GM21825 (cell line): ENCODE results near the gene CELSR2.
A peak's percentile ranks its signal among the peaks of the same experiment; 100 is the strongest.

Experiments
- ATAC-seq: cut with Tn5 transposase; IDR thresholded peaks from one replicate; pipeline ENCODE4 v1.9.1; 2021; ENCODE audit warnings: mild to moderate bottlenecking, moderate library complexity; ENCODE audit not compliant: unreplicated experiment

Gene CELSR2

DNA sequence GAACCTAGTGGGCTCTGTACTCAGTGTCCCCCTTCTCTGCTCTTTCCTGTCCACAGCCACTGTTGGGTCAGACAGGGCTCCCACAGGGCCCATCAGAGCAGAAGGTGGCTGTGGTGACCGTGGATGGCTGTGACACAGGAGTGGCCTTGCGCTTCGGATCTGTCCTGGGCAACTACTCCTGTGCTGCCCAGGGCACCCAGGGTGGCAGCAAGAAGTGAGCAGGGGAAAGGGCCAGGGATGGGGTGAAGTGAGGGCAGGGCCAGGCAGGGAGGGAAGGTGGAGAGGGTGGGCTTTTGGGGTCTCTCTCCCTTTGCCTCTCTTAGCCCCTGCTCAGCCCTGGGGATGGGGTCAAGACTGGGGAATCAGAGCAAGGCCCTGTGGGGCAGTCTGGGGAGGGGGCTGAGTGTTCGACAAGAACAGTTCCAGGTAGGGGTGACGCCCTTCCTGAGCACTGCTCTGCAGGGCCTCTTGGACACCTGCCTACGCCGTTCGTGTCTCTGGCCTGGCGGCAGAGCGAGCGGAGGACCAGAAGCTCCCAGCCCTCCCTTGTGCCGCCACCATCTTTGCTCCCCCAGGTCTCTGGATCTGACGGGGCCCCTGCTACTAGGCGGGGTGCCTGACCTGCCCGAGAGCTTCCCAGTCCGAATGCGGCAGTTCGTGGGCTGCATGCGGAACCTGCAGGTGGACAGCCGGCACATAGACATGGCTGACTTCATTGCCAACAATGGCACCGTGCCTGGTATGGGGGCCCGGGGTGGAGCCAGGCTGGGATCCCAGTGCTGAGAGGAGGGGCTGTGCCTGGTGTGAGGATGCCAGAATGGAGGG, 13.1 kb downstream of the CELSR2 start:
- no peak for ATAC-seq

DNA sequence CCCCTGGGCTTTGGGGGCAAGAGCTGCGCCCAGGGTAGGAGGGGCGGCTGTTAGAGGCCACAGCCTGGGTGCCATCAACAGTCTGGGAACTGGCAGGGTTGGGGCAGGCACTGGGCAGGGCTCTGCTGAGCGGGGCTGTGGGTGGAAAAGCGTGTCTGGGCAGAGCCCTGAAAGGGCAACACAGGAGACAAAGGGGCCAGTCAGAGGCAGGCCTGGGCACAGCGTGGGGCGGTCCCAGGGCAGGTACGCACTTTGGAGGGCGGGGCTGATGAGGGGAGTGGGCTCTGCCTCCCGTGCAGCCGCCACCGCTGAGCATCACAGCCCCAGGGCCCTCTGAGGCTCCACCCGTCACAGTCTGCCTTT, 13.9 kb downstream of the CELSR2 start:
- no peak for ATAC-seq

GRCh38 chr1:109263597-109264378, 14.4 kb downstream of the CELSR2 start:
- peak; percentile 83 for ATAC-seq

- no peak for ATAC-seq
Measured at GRCh38 chr1:109264379-109264755, 15.0 kb downstream of the CELSR2 start.

DNA sequence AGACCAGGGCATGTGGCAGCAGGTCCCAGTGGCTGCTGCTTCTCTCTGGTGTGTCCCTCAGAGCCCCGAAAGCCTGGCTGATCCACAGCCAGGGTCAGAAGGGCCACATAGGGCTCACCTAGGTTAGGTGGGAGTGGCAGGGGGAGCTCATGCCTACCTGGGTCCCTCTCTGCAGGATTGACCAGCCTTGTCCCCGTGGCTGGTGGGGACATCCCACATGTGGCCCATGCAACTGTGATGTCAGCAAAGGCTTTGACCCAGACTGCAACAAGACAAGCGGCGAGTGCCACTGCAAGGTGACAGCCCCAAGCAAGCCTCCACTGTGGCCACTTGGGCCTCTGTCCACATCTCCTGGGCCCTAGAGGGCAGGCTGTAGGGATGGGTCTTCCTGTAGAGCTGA, 15.7 kb downstream of the CELSR2 start:
- ATAC-seq, result no peak

DNA sequence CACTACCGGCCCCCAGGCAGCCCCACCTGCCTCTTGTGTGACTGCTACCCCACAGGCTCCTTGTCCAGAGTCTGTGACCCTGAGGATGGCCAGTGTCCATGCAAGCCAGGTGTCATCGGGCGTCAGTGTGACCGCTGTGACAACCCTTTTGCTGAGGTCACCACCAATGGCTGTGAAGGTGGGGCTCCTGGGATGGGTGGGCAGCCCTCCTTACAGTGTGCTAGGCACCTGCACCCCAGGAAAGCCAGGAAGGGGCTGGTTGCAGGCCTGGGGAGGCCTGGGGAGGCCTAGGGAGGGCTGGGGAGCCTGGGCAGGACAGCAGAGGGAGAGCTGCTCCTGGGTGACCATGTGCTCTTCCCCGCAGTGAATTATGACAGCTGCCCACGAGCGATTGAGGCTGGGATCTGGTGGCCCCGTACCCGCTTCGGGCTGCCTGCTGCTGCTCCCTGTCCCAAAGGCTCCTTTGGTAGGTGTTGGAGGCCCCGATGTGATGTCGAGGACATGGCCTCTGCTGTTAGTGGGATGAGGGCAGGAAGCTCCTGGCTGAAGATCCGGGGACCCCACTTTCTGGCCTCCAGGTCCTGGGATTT, 16.5 kb downstream of the CELSR2 start:
- ATAC-seq, result no peak

DNA sequence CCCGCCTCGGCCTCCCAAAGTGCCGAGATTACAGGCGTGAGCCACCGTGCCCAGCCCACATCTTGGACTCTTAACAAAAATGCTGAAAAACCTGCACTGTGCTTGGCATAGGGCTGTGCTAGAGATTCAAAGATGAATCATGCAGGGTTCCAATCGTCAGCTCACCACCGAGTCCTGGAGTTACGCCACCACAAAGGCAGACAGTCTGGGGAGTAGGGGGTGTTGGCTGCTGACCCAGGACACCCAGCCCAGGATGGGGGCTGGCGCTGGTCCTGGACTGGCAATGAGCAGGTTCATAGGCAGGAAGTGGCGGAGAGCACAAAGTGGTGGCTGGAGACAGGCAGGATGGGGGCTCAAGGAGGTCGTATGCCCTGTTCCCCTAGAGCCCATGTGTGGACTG, 17.6 kb downstream of the CELSR2 start:
- no peak for ATAC-seq

- no peak for ATAC-seq
Measured at GRCh38 chr1:109267743-109268300, 18.5 kb downstream of the CELSR2 start.

GRCh38 chr1:109268431-109269211, 19.3 kb downstream of the CELSR2 start:
- no peak for ATAC-seq

- ATAC-seq, result no peak
Measured at GRCh38 chr1:109269212-109269980, 20.1 kb downstream of the CELSR2 start.

DNA sequence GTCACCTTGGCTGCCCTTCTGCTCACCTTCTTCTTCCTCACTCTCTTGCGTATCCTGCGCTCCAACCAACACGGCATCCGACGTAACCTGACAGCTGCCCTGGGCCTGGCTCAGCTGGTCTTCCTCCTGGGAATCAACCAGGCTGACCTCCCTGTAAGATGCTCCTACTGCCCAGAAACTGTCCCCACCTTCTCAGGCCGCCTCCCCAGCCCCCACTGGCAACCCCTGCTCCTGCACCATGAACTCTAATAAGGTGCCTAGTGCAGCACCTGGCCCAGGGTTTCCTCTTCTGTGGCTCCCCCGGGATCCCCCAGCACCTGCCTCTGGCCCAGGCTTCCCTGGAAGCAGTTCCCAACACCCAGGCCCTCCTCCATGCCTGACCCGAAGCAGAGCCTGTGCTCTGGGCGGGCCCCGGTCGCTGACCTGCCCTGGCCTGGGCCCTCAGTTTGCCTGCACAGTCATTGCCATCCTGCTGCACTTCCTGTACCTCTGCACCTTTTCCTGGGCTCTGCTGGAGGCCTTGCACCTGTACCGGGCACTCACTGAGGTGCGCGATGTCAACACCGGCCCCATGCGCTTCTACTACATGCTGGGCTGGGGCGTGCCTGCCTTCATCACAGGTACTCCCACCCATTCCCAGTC, 20.8 kb downstream of the CELSR2 start:
- no peak for ATAC-seq

DNA sequence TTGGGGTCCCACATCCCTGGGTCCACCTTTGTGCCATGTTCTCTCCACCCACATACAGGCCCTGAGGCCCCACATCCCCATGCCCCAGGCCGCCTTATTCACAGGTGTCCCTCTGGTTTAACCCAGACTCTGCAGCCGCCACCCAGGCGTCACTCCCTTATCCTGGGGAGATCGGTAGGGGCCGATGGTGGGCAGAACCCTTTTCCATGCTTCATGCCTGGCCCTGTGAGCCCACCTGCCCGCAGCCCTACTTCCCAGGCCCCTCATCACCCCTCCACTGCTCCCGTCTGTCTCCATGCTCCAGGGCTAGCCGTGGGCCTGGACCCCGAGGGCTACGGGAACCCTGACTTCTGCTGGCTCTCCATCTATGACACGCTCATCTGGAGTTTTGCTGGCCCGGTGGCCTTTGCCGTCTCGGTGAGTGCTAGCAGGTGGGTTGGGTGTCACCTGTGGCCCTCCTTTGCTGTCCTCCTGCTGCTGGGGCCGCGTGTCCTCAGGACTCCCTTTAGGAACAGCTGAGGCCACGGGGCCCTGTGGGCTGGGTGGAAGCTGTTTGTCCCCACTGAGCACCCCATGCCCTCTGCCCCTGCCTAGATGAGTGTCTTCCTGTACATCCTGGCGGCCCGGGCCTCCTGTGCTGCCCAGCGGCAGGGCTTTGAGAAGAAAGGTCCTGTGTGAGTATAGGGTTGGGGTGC, 21.4 kb downstream of the CELSR2 start:
- no peak for ATAC-seq

DNA sequence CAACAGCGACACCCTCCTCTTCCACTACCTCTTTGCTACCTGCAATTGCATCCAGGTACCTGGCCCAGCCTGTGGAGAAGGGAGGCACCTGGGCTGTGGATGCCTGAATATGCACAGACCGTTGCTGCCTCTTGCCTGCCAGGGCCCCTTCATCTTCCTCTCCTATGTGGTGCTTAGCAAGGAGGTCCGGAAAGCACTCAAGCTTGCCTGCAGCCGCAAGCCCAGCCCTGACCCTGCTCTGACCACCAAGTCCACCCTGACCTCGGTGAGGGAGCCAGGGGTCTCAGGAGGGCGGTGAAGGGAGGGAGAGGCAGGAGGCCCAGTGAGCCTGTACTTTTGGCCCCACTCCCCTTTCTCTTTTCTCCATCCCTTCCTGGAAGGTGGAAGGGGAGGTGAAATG, 22.1 kb downstream of the CELSR2 start:
- ATAC-seq, result no peak

DNA sequence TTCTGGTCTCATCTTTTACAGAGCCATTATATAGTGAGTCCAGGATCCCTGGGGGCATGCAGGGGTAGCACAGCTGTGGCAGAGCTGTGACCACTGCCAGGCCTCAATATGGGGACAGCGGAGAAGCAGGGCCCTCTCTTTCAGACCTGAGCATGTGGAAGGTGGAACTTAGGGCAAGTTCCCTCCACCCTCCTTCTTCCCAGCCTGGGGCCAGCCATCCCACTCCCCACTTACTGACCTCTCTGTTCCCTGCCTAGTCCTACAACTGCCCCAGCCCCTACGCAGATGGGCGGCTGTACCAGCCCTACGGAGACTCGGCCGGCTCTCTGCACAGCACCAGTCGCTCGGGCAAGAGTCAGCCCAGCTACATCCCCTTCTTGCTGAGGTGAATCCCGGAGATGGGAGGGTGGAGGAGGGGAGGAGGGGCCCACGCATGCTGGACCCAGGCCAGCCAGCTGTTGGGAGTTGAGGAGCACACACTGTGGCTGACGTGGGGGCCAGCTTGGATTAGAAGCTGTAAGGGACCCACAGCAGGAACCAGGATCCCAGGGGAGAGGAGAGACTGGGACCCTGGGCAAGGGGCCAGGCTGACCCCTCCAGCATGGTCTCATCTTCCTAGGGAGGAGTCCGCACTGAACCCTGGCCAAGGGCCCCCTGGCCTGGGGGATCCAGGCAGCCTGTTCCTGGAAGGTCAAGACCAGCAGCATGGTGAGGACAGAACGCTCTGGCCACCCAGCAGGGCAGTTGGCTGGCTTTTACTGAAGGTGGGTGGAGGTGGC, 22.9 kb downstream of the CELSR2 start:
- ATAC-seq, result no peak

DNA sequence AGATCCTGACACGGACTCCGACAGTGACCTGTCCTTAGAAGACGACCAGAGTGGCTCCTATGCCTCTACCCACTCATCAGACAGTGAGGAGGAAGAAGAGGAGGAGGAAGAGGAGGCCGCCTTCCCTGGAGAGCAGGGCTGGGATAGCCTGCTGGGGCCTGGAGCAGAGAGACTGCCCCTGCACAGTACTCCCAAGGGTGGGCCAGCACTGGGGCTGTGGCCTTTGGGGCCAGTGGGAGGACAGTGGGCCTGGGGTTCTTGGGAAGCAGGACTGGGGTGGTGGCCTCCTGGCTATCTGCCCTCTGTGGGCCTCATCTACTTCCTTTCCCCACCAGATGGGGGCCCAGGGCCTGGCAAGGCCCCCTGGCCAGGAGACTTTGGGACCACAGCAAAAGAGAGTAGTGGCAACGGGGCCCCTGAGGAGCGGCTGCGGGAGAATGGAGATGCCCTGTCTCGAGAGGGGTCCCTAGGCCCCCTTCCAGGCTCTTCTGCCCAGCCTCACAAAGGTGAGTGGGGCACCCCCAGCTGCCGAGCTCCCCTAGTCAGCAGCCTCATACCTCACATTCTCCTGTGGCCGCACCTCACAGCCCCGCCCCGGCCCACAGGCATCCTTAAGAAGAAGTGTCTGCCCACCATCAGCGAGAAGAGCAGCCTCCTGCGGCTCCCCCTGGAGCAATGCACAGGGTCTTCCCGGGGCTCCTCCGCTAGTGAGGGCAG, 23.6 kb downstream of the CELSR2 start:
- ATAC-seq, result no peak

DNA sequence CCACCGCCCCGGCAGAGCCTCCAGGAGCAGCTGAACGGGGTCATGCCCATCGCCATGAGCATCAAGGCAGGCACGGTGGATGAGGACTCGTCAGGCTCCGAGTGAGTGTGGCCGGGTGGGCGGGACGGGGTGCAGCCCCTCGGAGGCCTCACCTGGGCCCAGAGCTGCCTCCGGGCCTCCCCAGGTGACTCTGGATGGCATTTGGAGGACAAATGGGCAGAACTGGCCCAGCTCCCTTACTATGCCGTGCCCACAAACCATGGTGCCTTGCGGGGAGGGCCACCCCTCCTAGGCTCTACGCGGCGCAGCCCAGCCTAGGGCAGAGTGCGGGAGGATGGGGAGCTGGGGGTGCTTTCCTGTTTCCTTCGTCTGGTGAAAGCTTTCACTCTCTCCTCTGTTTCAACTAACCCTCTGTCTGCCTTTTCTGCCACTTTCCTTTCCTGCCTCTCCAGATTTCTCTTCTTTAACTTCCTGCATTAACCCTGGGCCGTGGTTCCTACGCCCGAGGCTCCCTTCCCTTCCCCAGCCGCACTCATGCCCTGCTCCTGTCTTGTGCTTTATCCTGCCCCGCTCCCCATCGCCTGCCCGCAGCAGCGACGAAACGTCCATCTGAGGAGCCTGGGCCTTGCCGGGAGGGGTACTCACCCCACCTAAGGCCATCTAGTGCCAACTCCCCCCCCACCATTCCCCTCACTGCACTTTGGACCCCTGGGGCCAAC, 24.4 kb downstream of the CELSR2 start:
- no peak for ATAC-seq
